ENCODE results near the gene RILPL1. TPM values are rescaled to one million over a fixed set of nuclear protein-coding genes. Genes with fewer than 3 reads are reported as not detected.
"Not testable (repeated sequence)": the region's sequence is repeated elsewhere in the genome, so short reads cannot be mapped to it uniquely, and the experiment has no call there.

Gene RILPL1
- total RNA-seq, 8 experiments from 2014 or later, result 7.4 to 23.2 (median 13.0) TPM

- H3K4me1 ChIP-seq (replicated peaks in 1 of 2), result no peaks in the 10 kb centered on the region
- H3K4me3 ChIP-seq, result no peak overlapping the region
- peak in 1 of 8 experiments; percentile 1 for ATAC-seq (replicated peaks in 6 of 8)
- H3K27ac ChIP-seq, result no peak overlapping the region
- in situ Hi-C loops (cut with MboI; ENCODE audit: low pct_unique_long_range_greater_than_20kb in 2 of 9, low sequenced_read_pairs in 9 of 9, unreplicated experiment in 9 of 9), result no loop called here
- 51 to 100% (median 83%) methylated on average over 2 to 11 of the region's 13 CpGs; no CpG with 5 or more reads in 1 of the 10 experiments for WGBS, 10 experiments
Observed at GRCh38 chr12:123441523-123442164, 91.9 kb downstream of the RILPL1 start.

GRCh38 chr12:123436017-123436964 lies 97.2 kb downstream of the RILPL1 start, which contains the start of gene RILPL2:
Gene RILPL2, minus strand, starts transcription at chr12:123436684. Its CDS starts 264 bp downstream, at chr12:123436420.
- in situ Hi-C loops (cut with MboI; ENCODE audit: low pct_unique_long_range_greater_than_20kb in 2 of 9, low sequenced_read_pairs in 9 of 9, unreplicated experiment in 9 of 9), result no loop called here
- H3K27ac ChIP-seq, result no peak within 1 kb of the TSS
- WGBS, 10 experiments, result 0 to 16% (median 0%) methylated on average over 3 to 8 of the region's 69 CpGs; no CpG with 5 or more reads in 4 of the 10 experiments

GRCh38 chr12:123435636-123436016 lies 97.9 kb downstream of the RILPL1 start:
- in situ Hi-C loops (cut with MboI; ENCODE audit: low pct_unique_long_range_greater_than_20kb in 2 of 9, low sequenced_read_pairs in 9 of 9, unreplicated experiment in 9 of 9), result no loop called here
- ATAC-seq (replicated peaks in 6 of 8), result no peak
- no peaks in the 10 kb centered on the region for H3K4me1 ChIP-seq (replicated peaks in 1 of 2)
- H3K27ac ChIP-seq, result no peak overlapping the region
- peak overlapping the region; percentile 38 to 73 (median 61) for H3K4me3 ChIP-seq
- WGBS, 10 experiments, result 31 to 86% (median 75%) methylated on average over 2 to 5 of the region's 5 CpGs; no CpG with 5 or more reads in 7 of the 10 experiments

More at GRCh38 chr12:123436017-123436964, 97.2 kb downstream of the RILPL1 start, which contains the start of gene RILPL2:
- Histone ChIP-seq H3K4me1 (replicated peaks in 1 of 2) (no peaks in the 10 kb centered on the region), H3K4me3 (peak within 1 kb of the TSS; percentile 38 to 73 (median 61))
- ATAC-seq (replicated peaks in 6 of 8), result peak; percentile 92 to 97 (median 94)

DNA sequence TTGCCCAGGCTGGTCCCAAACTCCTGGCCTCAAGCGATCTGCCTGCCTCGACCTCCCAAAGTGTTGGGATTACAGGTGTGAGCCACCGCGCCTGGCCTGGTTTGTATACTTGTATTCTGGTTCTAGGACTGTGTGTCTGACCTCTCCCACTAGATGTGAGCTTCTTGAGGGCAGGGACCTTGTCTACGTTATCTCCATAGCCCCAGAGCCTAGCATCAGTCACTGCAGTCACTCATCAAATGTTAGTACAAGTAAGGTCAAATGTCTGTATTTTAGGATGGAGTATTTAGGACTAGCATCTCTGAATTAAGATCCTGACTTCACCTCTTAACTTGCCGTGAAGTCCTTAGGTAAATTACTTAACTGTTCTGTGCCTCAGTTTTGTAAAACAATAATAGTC lies 99.9 kb downstream of the RILPL1 start:
- Histone ChIP-seq H3K27ac (no peak overlapping the region), H3K4me3 (no peak overlapping the region), H3K4me1 (replicated peaks in 1 of 2) (no peaks in the 10 kb centered on the region)
- ATAC-seq (replicated peaks in 6 of 8), result no peak
- in situ Hi-C loops (cut with MboI; ENCODE audit: low pct_unique_long_range_greater_than_20kb in 2 of 9, low sequenced_read_pairs in 9 of 9, unreplicated experiment in 9 of 9), result no loop called here
- WGBS, 10 experiments, result 80 to 100% (median 93%) methylated on average over 1 to 4 of the region's 6 CpGs; no CpG with 5 or more reads in 4 of the 10 experiments

DNA sequence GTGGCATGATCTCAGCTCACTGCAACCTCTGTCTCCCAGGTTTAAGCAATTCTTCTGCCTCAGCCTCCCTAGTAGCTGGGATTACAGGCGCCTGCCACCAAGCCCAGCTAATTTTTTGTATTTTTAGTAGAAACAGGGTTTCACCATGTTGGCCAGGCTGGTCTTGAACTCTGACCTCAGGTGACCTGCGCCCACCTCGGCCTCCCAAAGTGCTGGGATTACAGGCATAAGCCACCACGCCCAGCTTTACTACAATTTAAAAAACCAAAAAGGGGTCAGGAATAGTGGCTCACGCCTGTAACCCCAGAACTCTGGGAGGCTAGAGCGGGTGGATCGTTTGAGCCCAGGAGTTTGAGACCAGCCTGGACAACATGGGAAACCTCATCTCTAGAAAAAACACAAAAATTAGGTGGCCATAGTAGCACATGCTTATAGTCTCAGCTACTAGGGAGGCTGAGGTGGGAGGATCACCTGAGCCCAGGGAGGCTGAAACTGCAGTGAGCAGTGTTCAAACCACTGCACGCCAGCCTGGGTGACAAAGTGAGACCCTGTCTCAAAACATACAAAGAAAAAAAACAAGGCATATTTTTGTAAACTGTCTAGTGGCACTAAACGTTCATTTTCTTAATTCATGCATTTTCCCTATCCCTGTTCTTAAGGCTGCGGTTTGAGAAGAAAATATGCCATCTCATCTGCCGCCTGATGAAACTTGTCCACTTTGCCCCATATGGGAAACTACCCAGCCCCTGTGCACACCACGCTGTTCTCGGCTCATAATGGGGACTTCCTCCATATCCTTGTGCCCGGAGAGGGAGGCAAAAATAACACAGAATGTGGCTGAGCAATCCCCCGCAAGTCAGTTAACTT lies 101.3 kb downstream of the RILPL1 start:
- H3K4me3 ChIP-seq; in situ Hi-C loops (cut with MboI; ENCODE audit: low pct_unique_long_range_greater_than_20kb in 2 of 9, low sequenced_read_pairs in 9 of 9, unreplicated experiment in 9 of 9); H3K27ac ChIP-seq; ATAC-seq (replicated peaks in 6 of 8); H3K4me1 ChIP-seq (replicated peaks in 1 of 2): not testable (repeated sequence)
- 58 to 96% (median 80%) methylated on average over 2 to 12 of the region's 15 CpGs for WGBS, 10 experiments

DNA sequence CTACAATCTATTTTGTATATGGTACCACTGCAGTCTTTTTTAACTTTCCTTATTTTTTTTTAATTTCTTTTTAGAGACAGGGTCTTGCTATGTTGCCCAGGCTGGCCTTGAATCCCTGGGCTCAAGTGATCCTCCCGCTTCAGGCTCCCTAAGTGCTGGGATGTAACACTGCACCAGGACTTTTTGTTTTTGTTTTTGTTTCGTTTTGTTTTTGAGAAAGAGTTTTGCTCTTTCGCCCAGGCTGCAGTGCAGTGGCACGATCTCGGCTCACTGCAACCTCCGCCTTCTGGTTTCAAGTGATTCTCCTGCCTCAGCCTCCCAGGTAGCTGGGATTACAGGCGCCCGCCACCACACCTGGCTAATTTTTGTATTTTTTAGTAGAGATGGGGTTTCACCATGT lies 104.4 kb downstream of the RILPL1 start:
- in situ Hi-C loops (cut with MboI; ENCODE audit: low pct_unique_long_range_greater_than_20kb in 2 of 9, low sequenced_read_pairs in 9 of 9, unreplicated experiment in 9 of 9); H3K4me3 ChIP-seq; ATAC-seq (replicated peaks in 6 of 8); H3K4me1 ChIP-seq (replicated peaks in 1 of 2); H3K27ac ChIP-seq: not testable (repeated sequence)
- WGBS, 10 experiments, result 67 to 100% (median 98%) methylated on average over 1 to 8 of the region's 8 CpGs

DNA sequence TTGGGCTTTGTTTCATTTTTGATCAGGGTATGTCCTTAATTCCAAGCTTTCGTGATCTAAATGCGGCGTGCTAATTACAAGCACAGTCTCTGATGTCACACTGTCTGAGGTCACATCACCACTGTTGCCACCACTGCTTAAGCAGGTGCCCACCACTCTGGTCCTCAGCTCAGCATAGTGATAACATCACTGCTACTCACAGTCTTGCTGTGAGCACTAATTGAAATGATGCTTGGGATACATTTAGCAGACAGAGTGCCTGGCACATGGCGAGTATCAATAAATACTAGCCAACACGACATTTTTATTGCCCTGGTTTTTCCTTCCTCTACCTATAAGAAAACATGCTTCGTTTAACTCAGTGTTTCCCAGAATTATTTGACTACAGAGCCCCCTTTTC lies 104.9 kb downstream of the RILPL1 start:
- no peaks in the 10 kb centered on the region for H3K4me1 ChIP-seq (replicated peaks in 1 of 2)
- 50 to 100% (median 83%) methylated on average over 1 to 6 of the region's 6 CpGs; no CpG with 5 or more reads in 1 of the 10 experiments for WGBS, 10 experiments
- in situ Hi-C loops (cut with MboI; ENCODE audit: low pct_unique_long_range_greater_than_20kb in 2 of 9, low sequenced_read_pairs in 9 of 9, unreplicated experiment in 9 of 9), result no loop called here
- H3K27ac ChIP-seq, result no peak overlapping the region
- no peak for ATAC-seq (replicated peaks in 6 of 8)
- H3K4me3 ChIP-seq, result no peak overlapping the region

DNA sequence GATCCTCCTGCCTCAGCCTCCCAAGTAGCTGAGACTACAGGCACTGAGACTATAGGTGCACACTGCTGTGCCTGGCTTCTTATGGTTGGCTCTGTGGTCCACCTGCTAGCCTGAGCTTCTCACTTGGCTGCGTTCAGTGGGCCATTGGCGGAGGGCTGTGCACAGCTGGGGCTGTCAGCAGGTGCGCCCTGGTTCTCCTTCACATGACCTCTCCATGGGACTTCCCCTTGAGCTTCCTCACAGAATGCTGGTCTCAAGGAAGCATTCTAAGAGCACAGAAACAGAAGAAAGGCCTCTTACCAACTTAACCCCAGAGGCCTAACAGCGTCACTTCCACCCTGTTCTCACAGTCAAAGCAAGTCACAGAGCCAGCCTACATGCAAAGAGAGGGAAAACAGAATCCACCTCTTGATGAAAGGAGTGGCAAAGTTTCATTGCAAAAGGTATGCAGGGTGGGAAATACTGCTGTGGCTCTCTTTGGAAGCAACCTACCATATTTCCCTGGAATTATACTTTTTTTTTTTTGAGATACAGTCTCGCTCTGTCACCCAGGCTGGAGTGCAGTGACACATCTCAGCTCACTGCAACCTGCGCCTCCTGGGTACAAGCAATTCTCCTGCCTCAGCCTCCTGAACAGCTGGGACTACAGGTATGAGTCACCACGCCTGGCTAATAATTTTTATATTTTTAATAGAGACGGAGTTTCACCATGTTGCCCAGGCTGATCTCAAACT lies 106.3 kb downstream of the RILPL1 start:
- in situ Hi-C loops (cut with MboI; ENCODE audit: low pct_unique_long_range_greater_than_20kb in 2 of 9, low sequenced_read_pairs in 9 of 9, unreplicated experiment in 9 of 9), result no loop called here
- H3K27ac ChIP-seq, result no peak overlapping the region
- WGBS, 10 experiments, result 68 to 100% (median 88%) methylated on average over 2 to 5 of the region's 8 CpGs; no CpG with 5 or more reads in 2 of the 10 experiments
- H3K4me1 ChIP-seq (replicated peaks in 1 of 2), result no peaks in the 10 kb centered on the region
- no peak for ATAC-seq (replicated peaks in 6 of 8)
- H3K4me3 ChIP-seq, result no peak overlapping the region

DNA sequence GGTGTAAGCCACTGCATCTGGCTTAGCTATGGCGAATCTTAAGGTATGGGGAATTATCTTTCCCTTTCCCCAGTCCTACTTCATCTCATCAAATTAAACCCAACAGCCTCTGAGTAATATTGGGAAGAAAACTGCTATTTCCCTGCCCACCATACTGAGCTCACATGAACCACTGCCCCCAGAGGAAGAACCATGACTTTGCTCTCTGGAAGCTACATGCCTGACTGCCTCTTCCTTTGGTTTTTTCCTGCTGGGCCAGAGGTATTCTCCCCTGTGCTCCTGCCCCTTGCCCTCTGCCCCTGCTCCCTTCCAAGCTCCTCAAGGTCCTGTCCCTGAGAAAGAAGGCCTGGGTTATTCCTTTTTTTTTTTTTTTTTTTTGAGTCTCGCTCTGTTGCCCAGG lies 112.2 kb downstream of the RILPL1 start:
- Histone ChIP-seq H3K4me3 (no peak overlapping the region), H3K27ac (no peak overlapping the region), H3K4me1 (replicated peaks in 1 of 2) (no peaks in the 10 kb centered on the region)
- in situ Hi-C loops (cut with MboI; ENCODE audit: low pct_unique_long_range_greater_than_20kb in 2 of 9, low sequenced_read_pairs in 9 of 9, unreplicated experiment in 9 of 9), result no loop called here
- WGBS, 10 experiments, result 83 to 100% (median 93%) methylated on average over 1 to 2 of the region's 2 CpGs; no CpG with 5 or more reads in 6 of the 10 experiments
- no peak for ATAC-seq (replicated peaks in 6 of 8)

Other genes with a start within 250 kb of the RILPL1 start
- 10 to 100 TPM; 24.8 to 45.4 (median 31.3) TPM for gene SBNO1, start 168.9 kb downstream of the RILPL1 start, total RNA-seq
- gene KMT5A, start 149.6 kb downstream of the RILPL1 start, total RNA-seq, result 10 to 100 TPM; 25.2 to 64.6 (median 39.2) TPM
- gene RILPL2, start 97.0 kb downstream of the RILPL1 start, total RNA-seq, result 1 to 10 TPM in 4 of 8 experiments, under 1 TPM in 4; 0.37 to 5.9 (median 1.9) TPM
- gene SNRNP35, start 75.6 kb downstream of the RILPL1 start, total RNA-seq, result 10 to 100 TPM; 15.7 to 38.5 (median 23.7) TPM
- 100 to 1,000 TPM in 7 of 8 experiments, 10 to 100 TPM in 1; 85.4 to 168 (median 129) TPM for gene TMED2, start 50.8 kb upstream of the RILPL1 start, total RNA-seq
- 10 to 100 TPM; 16.1 to 41.4 (median 24.0) TPM for gene DDX55, start 68.4 kb upstream of the RILPL1 start, total RNA-seq
- 10 to 100 TPM; 27.9 to 52.2 (median 40.9) TPM for gene EIF2B1, start 100.0 kb upstream of the RILPL1 start, total RNA-seq
- gene GTF2H3, start 100.1 kb upstream of the RILPL1 start, total RNA-seq, result 10 to 100 TPM; 18.8 to 56.6 (median 28.2) TPM
- gene TCTN2, start 137.4 kb upstream of the RILPL1 start, total RNA-seq, result 10 to 100 TPM in 3 of 8 experiments, 1 to 10 TPM in 5; 2.4 to 33.3 (median 9.6) TPM
- 10 to 100 TPM; 11.3 to 34.5 (median 19.3) TPM for gene ATP6V0A2, start 178.6 kb upstream of the RILPL1 start, total RNA-seq
- 100 to 1,000 TPM in 1 of 8 experiments, 10 to 100 TPM in 2, 1 to 10 TPM in 4, under 1 TPM in 1; 0.67 to 153 (median 2.2) TPM for gene DNAH10, start 228.6 kb upstream of the RILPL1 start, total RNA-seq